Gastrocnemius medialis (tissue), 4 donors: ENCODE data around the gene UNC45A. TPM values are rescaled to one million over a fixed set of nuclear protein-coding genes. Genes with fewer than 3 reads are reported as not detected.

Experiments used
- ATAC-seq, 2 donors: fragments of 150-250 bp; one replicate each; pipeline ENCODE4 v1.9.1; 2016
- DNase-seq, 2 donors: peaks; one replicate each; pipeline ENCODE4 v3.0.0-alpha.2; 2019
- H3K27ac ChIP-seq, 4 donors: fragments of 200-600 bp; sonication (generic); 1 replicate in 1 of 4; 2 replicates in 3 of 4; pipeline ENCODE4 v1.5.1; 2016 to 2018; ENCODE audit warnings: mild to moderate bottlenecking in 2 of 4, moderate library complexity in 1 of 4
- H3K27me3 ChIP-seq, 3 donors: fragments of 200-600 bp; sonication (generic) in 2 of 3; 1 replicate in 1 of 3; 2 replicates in 2 of 3; pipeline versions ENCODE4 v1.5.1 to v1.6.0; 2016 to 2019; ENCODE audit warnings: mild to moderate bottlenecking in 1 of 3, moderate library complexity in 1 of 3
- H3K36me3 ChIP-seq, 2 donors: fragments of 200-600 bp; sonication (generic) in 1 of 2; one replicate each; pipeline ENCODE4 v1.5.1; 2017 to 2018
- H3K4me1 ChIP-seq, 2 donors: fragments of 200-600 bp; sonication (generic) in 1 of 2; one replicate each; pipeline ENCODE4 v1.5.1; 2016 to 2017; ENCODE audit warnings: mild to moderate bottlenecking in 2 of 2
- H3K4me3 ChIP-seq, 4 donors: fragments of 200-600 bp; sonication (generic) in 3 of 4; 1 replicate in 1 of 4; 2 replicates in 3 of 4; pipeline ENCODE4 v1.5.1; 2016 to 2019; ENCODE audit warnings: mild to moderate bottlenecking in 2 of 4
- H3K9me3 ChIP-seq, 3 donors: fragments of 200-600 bp; sonication (generic) in 2 of 3; 1 replicate in 1 of 3; 2 replicates in 2 of 3; pipeline ENCODE4 v1.5.1; 2016 to 2019
- POLR2A ChIP-seq, 2 donors: fragments of 450-650 bp; IDR thresholded peaks; one replicate each; pipeline ENCODE4 v1.6.1; 2017; ENCODE audit warnings: antibody characterized with exemption in 2 of 2, mild to moderate bottlenecking in 2 of 2, moderate library complexity in 2 of 2
- in situ Hi-C, 4 donors: fragments of 200-750 bp; cut with MboI; loops; one replicate each; pipeline versions ENCODE4 v1.15.0 to v1.8.0; 2017; ENCODE audit warnings: low sequenced_read_pairs in 4 of 4
- intact Hi-C: fragments of 100-400 bp; cut with DNase I; formaldehyde crosslinking; loops from one replicate; pipeline ENCODE4 v1.15.1; 2023; ENCODE audit warnings: low total_unique reads
- total RNA-seq, 4 donors: library from RNA; depleted of rRNA; stranded (reverse); fragments of >200 nt; gene quantifications; one replicate each; pipeline versions ENCODE4 v1.1.0 to v1.2.3, GENCODE V29; 2016
- TF ChIP-seq, protein P1 (sequence below), 5 experiments: fragments of 450-650 bp in 3 of 5; fragments of 200-600 bp in 2 of 5; sonication (generic) in 2 of 5; IDR thresholded peaks in 4 of 5; conservative IDR thresholded peaks in 1 of 5; 1 replicate in 4 of 5; 2 replicates in 1 of 5; pipeline ENCODE4 v1.5.1; 2016 to 2019; ENCODE audit warnings: antibody characterized with exemption in 5 of 5, mild to moderate bottlenecking in 3 of 5, moderate library complexity in 3 of 5

Gene UNC45A
- total RNA-seq, 4 donors from 2014 or later, result 6.8 to 9.6 (median 7.6) TPM

DNA sequence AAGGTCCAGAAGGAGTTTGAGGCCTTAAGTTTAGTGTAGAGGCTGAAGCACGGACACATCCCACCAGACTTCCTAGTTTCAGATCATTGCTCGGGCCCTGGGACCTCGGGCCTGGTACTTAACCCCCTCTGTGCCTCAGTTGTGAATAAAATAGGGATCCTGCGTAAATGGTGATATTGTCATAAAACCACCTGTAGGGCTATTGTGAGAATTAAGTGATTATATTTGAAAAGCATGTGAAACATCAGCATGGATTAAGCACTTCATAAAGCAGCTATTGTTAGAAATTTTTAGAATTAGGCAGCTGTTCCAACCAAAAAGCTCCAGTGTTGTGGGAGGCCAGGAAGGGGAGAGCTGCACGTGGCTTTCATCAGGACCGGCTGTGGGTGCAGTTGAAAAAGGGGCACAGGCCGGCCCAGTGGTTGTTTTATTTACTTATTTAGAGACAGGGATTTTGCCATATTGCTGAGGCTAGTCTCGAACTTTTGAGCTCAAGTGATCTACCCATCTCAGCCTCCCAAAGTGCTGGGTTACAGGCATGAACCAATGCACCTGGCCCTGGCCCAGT lies 24.0 kb downstream of the UNC45A start:
- H3K36me3 ChIP-seq, result peaks cover 0 to 14% of the 10 kb centered on the region in 2 donors
- H3K4me1 ChIP-seq, result peaks cover 30 to 39% of the 10 kb centered on the region in 2 donors
- H3K9me3 ChIP-seq, result no peaks in the 10 kb centered on the region
- intact Hi-C loops (no loop called here), in situ Hi-C loops (loop anchor here (10.0 to 25.0 kb wide), 4 partner anchors 86 to 316 kb away; no protein-coding TSS in a partner anchor)
- H3K4me3 ChIP-seq, result no peak overlapping the region
- TF ChIP-seq, protein P1, sequence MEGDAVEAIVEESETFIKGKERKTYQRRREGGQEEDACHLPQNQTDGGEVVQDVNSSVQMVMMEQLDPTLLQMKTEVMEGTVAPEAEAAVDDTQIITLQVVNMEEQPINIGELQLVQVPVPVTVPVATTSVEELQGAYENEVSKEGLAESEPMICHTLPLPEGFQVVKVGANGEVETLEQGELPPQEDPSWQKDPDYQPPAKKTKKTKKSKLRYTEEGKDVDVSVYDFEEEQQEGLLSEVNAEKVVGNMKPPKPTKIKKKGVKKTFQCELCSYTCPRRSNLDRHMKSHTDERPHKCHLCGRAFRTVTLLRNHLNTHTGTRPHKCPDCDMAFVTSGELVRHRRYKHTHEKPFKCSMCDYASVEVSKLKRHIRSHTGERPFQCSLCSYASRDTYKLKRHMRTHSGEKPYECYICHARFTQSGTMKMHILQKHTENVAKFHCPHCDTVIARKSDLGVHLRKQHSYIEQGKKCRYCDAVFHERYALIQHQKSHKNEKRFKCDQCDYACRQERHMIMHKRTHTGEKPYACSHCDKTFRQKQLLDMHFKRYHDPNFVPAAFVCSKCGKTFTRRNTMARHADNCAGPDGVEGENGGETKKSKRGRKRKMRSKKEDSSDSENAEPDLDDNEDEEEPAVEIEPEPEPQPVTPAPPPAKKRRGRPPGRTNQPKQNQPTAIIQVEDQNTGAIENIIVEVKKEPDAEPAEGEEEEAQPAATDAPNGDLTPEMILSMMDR (IDR thresholded peaks at IDR 0.05 in 4 of 5, conservative IDR thresholded peaks at IDR 0.05 in 1 of 5), result no peak
- TF ChIP-seq POLR2A (IDR thresholded peaks at IDR 0.05), result no peak
- DNase-seq (no peak), ATAC-seq (no peak)
- peak overlapping the region; percentile 60 to 70 (median 64) for H3K27ac ChIP-seq
- H3K27me3 ChIP-seq, result no peaks in the 10 kb centered on the region

GRCh38 chr15:90959894-90960293 lies 24.8 kb downstream of the UNC45A start:
- Histone ChIP-seq H3K9me3 (no peaks in the 10 kb centered on the region), H3K27me3 (no peaks in the 10 kb centered on the region), H3K36me3 (peaks cover 0 to 17% of the 10 kb centered on the region in 2 donors), H3K4me3 (no peak overlapping the region), H3K27ac (peak overlapping the region; percentile 60 to 70 (median 64)), H3K4me1 (peaks cover 30 to 39% of the 10 kb centered on the region in 2 donors)
- ATAC-seq (peak; percentile 10 to 47), DNase-seq (peak in 1 of 2 donors; percentile 66)
- in situ Hi-C loops (loop anchor here (10.0 to 25.0 kb wide), 4 partner anchors 85 to 315 kb away; no protein-coding TSS in a partner anchor), intact Hi-C loops (no loop called here)
- no peak for TF ChIP-seq POLR2A (IDR thresholded peaks at IDR 0.05)
- TF ChIP-seq, protein P1 (IDR thresholded peaks at IDR 0.05 in 4 of 5, conservative IDR thresholded peaks at IDR 0.05 in 1 of 5), result no peak

DNA sequence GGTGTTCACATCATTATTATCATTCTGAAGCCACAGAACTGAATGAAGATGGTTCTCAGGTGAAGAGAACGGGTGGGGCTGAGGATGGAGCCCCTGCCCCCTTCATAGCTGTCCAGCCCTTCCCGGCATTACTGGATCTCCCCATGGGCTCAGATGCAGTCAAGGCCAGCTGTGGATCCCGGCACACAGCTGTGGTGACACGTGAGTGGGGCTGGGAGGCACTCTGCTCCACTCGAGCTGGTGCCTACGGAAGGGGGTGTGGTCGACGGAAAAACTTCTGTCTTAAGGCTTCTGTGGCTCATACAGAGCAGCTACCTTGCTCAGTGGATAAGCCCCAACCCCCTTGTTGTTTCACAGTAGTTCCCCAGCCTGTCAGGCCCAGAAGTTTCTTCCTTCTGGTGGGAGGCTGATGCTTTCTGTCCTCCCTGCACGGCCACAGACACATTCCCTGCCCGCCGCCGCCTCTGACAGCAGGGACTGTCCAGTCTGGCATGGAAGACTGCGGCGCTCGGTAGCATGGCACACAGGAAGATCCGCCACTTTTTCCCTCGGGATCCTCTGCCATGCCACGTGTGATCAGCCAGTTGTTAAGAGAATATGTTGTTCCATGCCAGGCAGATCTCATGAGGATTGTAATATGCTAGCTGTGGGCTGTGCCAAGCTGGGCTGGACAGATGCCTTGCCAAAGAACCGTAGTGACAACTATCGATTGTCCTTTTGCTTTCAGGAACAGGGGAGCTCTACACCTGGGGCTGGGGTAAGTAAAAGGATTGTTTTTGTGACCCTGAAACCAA lies 25.4 kb downstream of the UNC45A start:
- in situ Hi-C loops, result loop anchor here in 2 of 4 donors (25.0 kb wide), 1 partner anchor 302 kb away; no protein-coding TSS in a partner anchor
- TF ChIP-seq, protein P1 (IDR thresholded peaks at IDR 0.05 in 4 of 5, conservative IDR thresholded peaks at IDR 0.05 in 1 of 5), result no peak
- TF ChIP-seq POLR2A (IDR thresholded peaks at IDR 0.05), result no peak
- DNase-seq (no peak), ATAC-seq (peak in 1 of 2 donors; percentile 19)
- Histone ChIP-seq H3K36me3 (peaks cover 0 to 17% of the 10 kb centered on the region in 2 donors), H3K27ac (peak overlapping the region; percentile 60 to 70 (median 64)), H3K27me3 (no peaks in the 10 kb centered on the region), H3K9me3 (no peaks in the 10 kb centered on the region), H3K4me3 (no peak overlapping the region), H3K4me1 (peaks cover 26 to 34% of the 10 kb centered on the region in 2 donors)
- intact Hi-C loops, result no loop called here

GRCh38 chr15:90962021-90962420 lies 26.9 kb downstream of the UNC45A start:
- Histone ChIP-seq H3K27me3 (no peaks in the 10 kb centered on the region), H3K4me1 (peaks cover 17 to 24% of the 10 kb centered on the region in 2 donors), H3K27ac (no peak overlapping the region), H3K4me3 (no peak overlapping the region), H3K36me3 (peaks cover 0 to 17% of the 10 kb centered on the region in 2 donors), H3K9me3 (no peaks in the 10 kb centered on the region)
- DNase-seq, result no peak
- in situ Hi-C loops (loop anchor here in 2 of 4 donors (25.0 kb wide), 1 partner anchor 300 kb away; no protein-coding TSS in a partner anchor), intact Hi-C loops (no loop called here)
- no peak for TF ChIP-seq POLR2A (IDR thresholded peaks at IDR 0.05)
- TF ChIP-seq, protein P1 (IDR thresholded peaks at IDR 0.05 in 4 of 5, conservative IDR thresholded peaks at IDR 0.05 in 1 of 5), result no peak
- no peak for ATAC-seq
